ENCODE data around the gene LHX3.

Gene LHX3

GRCh38 chr9:136182420-136182787, 22.5 kb downstream of the LHX3 start:
- H3K4me2 ChIP-seq (ENCODE audit: low read depth, low read length, poor library complexity, severe bottlenecking) = no peak overlapping the region
- H3K4me1 ChIP-seq (ENCODE audit: insufficient read depth, low read length, poor library complexity, severe bottlenecking) = no peaks in the 10 kb centered on the region
- no peak overlapping the region for H3K4me3 ChIP-seq (ENCODE audit: low read length, poor library complexity, severe bottlenecking)
- TF ChIP-seq EZH2phosphoT487 (IDR thresholded peaks at IDR 0.05; ENCODE audit: borderline replicate concordance) (no peak), CTCF (conservative IDR thresholded peaks at IDR 0.05; ENCODE audit: low read length) (no peak)
- H3K9me2 ChIP-seq (replicated peaks; ENCODE audit: low read depth, low read length) = no peaks in the 10 kb centered on the region
- H3K9ac ChIP-seq (ENCODE audit: low read depth, low read length, poor library complexity, severe bottlenecking) = no peak overlapping the region
- no peaks in the 10 kb centered on the region for H3F3A ChIP-seq (ENCODE audit: low read depth)
- no peak overlapping the region for H2AFZ ChIP-seq (ENCODE audit: low read length)
- no peaks in the 10 kb centered on the region for H3K27me3 ChIP-seq (ENCODE audit: insufficient read depth, low read length, poor library complexity, severe bottlenecking)
- H3K36me3 ChIP-seq (ENCODE audit: insufficient read depth, low read length) = no peaks in the 10 kb centered on the region
- no peaks in the 10 kb centered on the region for H3K9me3 ChIP-seq (ENCODE audit: insufficient read depth, low read depth, low read length)
- H4K20me1 ChIP-seq (ENCODE audit: insufficient read depth, low read length, poor library complexity, severe bottlenecking) = no peaks in the 10 kb centered on the region
- H3K79me2 ChIP-seq (ENCODE audit: insufficient read depth, low read length) = no peaks in the 10 kb centered on the region

- Histone ChIP-seq H3K4me2 (ENCODE audit: low read depth, low read length, poor library complexity, severe bottlenecking) (no peak overlapping the region), H2AFZ (ENCODE audit: low read length) (no peak overlapping the region), H3K9ac (ENCODE audit: low read depth, low read length, poor library complexity, severe bottlenecking) (no peak overlapping the region), H3K4me3 (ENCODE audit: low read length, poor library complexity, severe bottlenecking) (no peak overlapping the region), H3K9me3 (ENCODE audit: insufficient read depth, low read depth, low read length) (no peaks in the 10 kb centered on the region), H3K4me1 (ENCODE audit: insufficient read depth, low read length, poor library complexity, severe bottlenecking) (no peaks in the 10 kb centered on the region), H3K36me3 (ENCODE audit: insufficient read depth, low read length) (no peaks in the 10 kb centered on the region), H3K27me3 (ENCODE audit: insufficient read depth, low read length, poor library complexity, severe bottlenecking) (no peaks in the 10 kb centered on the region), H3K79me2 (ENCODE audit: insufficient read depth, low read length) (no peaks in the 10 kb centered on the region), H4K20me1 (ENCODE audit: insufficient read depth, low read length, poor library complexity, severe bottlenecking) (no peaks in the 10 kb centered on the region), H3F3A (ENCODE audit: low read depth) (no peaks in the 10 kb centered on the region), H3K9me2 (replicated peaks; ENCODE audit: low read depth, low read length) (no peaks in the 10 kb centered on the region)
- TF ChIP-seq EZH2phosphoT487 (IDR thresholded peaks at IDR 0.05; ENCODE audit: borderline replicate concordance) (no peak), CTCF (conservative IDR thresholded peaks at IDR 0.05; ENCODE audit: low read length) (no peak)
Measured at GRCh38 chr9:136181784-136182419, 23.0 kb downstream of the LHX3 start.

DNA sequence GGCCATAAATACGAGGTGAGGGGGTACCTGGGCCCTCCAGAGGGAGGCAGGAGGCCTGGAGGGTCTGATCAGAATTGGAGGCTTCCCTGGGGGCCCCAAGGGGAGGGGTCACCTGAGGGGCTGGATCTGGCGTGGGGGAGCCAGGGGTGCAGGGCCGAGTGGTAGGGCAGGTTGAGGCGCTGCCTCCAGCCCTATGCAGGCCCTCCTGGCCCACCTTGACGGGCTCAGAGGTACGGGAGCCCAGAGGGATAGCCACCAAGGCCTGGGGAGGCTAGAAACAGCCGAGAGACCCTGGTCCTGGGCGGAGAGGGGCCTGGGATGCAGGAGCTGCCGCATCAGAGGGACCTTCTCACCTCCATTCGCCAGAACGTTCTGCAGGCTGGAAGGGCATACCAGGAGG, 24.3 kb downstream of the LHX3 start:
- no peaks in the 10 kb centered on the region for H3F3A ChIP-seq (ENCODE audit: low read depth)
- H3K4me1 ChIP-seq (ENCODE audit: insufficient read depth, low read length, poor library complexity, severe bottlenecking) = no peaks in the 10 kb centered on the region
- H3K9me3 ChIP-seq (ENCODE audit: insufficient read depth, low read depth, low read length) = no peaks in the 10 kb centered on the region
- no peaks in the 10 kb centered on the region for H3K27me3 ChIP-seq (ENCODE audit: insufficient read depth, low read length, poor library complexity, severe bottlenecking)
- TF ChIP-seq CTCF (conservative IDR thresholded peaks at IDR 0.05; ENCODE audit: low read length) (no peak), EZH2phosphoT487 (IDR thresholded peaks at IDR 0.05; ENCODE audit: borderline replicate concordance) (no peak)
- no peaks in the 10 kb centered on the region for H3K9me2 ChIP-seq (replicated peaks; ENCODE audit: low read depth, low read length)
- no peak overlapping the region for H2AFZ ChIP-seq (ENCODE audit: low read length)
- H3K79me2 ChIP-seq (ENCODE audit: insufficient read depth, low read length) = no peaks in the 10 kb centered on the region
- no peak overlapping the region for H3K4me3 ChIP-seq (ENCODE audit: low read length, poor library complexity, severe bottlenecking)
- no peak overlapping the region for H3K4me2 ChIP-seq (ENCODE audit: low read depth, low read length, poor library complexity, severe bottlenecking)
- H3K36me3 ChIP-seq (ENCODE audit: insufficient read depth, low read length) = no peaks in the 10 kb centered on the region
- H3K9ac ChIP-seq (ENCODE audit: low read depth, low read length, poor library complexity, severe bottlenecking) = no peak overlapping the region
- H4K20me1 ChIP-seq (ENCODE audit: insufficient read depth, low read length, poor library complexity, severe bottlenecking) = no peaks in the 10 kb centered on the region
